ENCODE data around the gene BBS12. TPM values are rescaled to one million over a fixed set of nuclear protein-coding genes. Genes with fewer than 3 reads are reported as not detected.

The BBS12 gene
- total RNA-seq = 2.0 and 3.0 TPM in 2 replicates

GRCh38 chr4:122732329-122733026 lies at the start of gene BBS12:
Gene BBS12, plus strand, starts transcription at chr4:122732704. Its CDS starts 9,189 bp downstream, at chr4:122741893.

Other genes with a start within 250 kb of the BBS12 start
- not detected in 2 replicates for gene IL21, start 111.6 kb upstream of the BBS12 start, total RNA-seq
- 1.6 and 3.3 TPM in 2 replicates for gene FGF2, start 94.1 kb downstream of the BBS12 start, total RNA-seq
- 11.2 and 12.6 TPM in 2 replicates for gene NUDT6, start 189.9 kb downstream of the BBS12 start, total RNA-seq